Measurements from ENCODE around the gene LMX1A. TPM values are rescaled to one million over a fixed set of nuclear protein-coding genes. Genes with fewer than 3 reads are reported as not detected.

Gene LMX1A
- total and polyA plus RNA-seq, 9 of the 15 experiments (the other 6 are each of a cell fraction or from before 2014, with no cell fraction given): not detected

- Histone ChIP-seq H3K9me3 (replicated peaks; ENCODE audit: control insufficient read depth, insufficient read depth, low read depth, low read length) (no peaks in the 10 kb centered on the region), H3K9me1 (ENCODE audit: control insufficient read depth, insufficient read depth, low read length) (no peaks in the 10 kb centered on the region), H3K27ac (ENCODE audit: extremely low read depth, low read depth, low read length) (no peak overlapping the region), H3K4me2 (ENCODE audit: insufficient read depth, low read length) (no peak overlapping the region), H3K9ac (ENCODE audit: insufficient read depth in 1 of 2, low read depth in 2 of 2, low read length in 2 of 2) (no peak overlapping the region), H3K79me2 (ENCODE audit: control insufficient read depth, insufficient read depth, low read length) (no peaks in the 10 kb centered on the region), H3K4me1 (replicated peaks in 1 of 2; ENCODE audit: control insufficient read depth in 2 of 2, insufficient read depth in 2 of 2, low read length in 2 of 2) (no peaks in the 10 kb centered on the region), H4K20me1 (replicated peaks; ENCODE audit: control insufficient read depth, insufficient read depth, low read length) (no peaks in the 10 kb centered on the region), H3K27me3 (ENCODE audit: control insufficient read depth in 2 of 2, insufficient read depth in 2 of 2, low read length in 2 of 2) (no peaks in the 10 kb centered on the region; a peak in 1 of 5 replicates), H3K4me3 (no peak overlapping the region), H2AFZ (ENCODE audit: low read depth, low read length) (no peak overlapping the region), H3K36me3 (ENCODE audit: control insufficient read depth, insufficient read depth, low read length) (no peaks in the 10 kb centered on the region)
- intact Hi-C loops (cut with micrococcal nuclease): no loop called here
- FAIRE-seq: no peak
- in situ Hi-C loops (cut with MboI): no loop called here
- BruUV-seq (replicated peaks): no TSS peak
- no peak for ATAC-seq
- no peak for DNase-seq (ENCODE audit: extremely low read depth in 1 of 4, low spot score in 3 of 4)
- WGBS (ENCODE audit: insufficient coverage, low coverage, missing lambda C conversion rate): 0% methylated on average over 2 of the region's 2 CpGs
- CTCF ChIA-PET (ENCODE audit: low intra/inter-chr PET ratio): no interaction called here
- POLR2A ChIA-PET: no interaction called here
- TF ChIP-seq PHB (CRISPR knock-in tag; IDR thresholded peaks at IDR 0.05) (no peak), EP300 (IDR thresholded peaks at IDR 0.05; ENCODE audit: low read length) (no peak), ZBTB12 (CRISPR knock-in tag; IDR thresholded peaks at IDR 0.05) (no peak), ZNF561 (CRISPR knock-in tag; conservative IDR thresholded peaks at IDR 0.05) (no peak), ATF4 (CRISPR knock-in tag; IDR thresholded peaks at IDR 0.05) (no peak), HNRNPLL (IDR thresholded peaks at IDR 0.05; ENCODE audit: low read depth, low read length, poor library complexity, severe bottlenecking) (no peak), FOXM1 (IDR thresholded peaks at IDR 0.05; ENCODE audit: low read depth) (no peak), FOXM1 (CRISPR knock-in tag; IDR thresholded peaks at IDR 0.05; ENCODE audit: low read depth) (no peak), ZNF740 (CRISPR knock-in tag; IDR thresholded peaks at IDR 0.05) (no peak), ZNF740 (tag; IDR thresholded peaks at IDR 0.05) (no peak), GTF2A2 (tag; IDR thresholded peaks at IDR 0.05) (no peak), WHSC1 (IDR thresholded peaks at IDR 0.05; ENCODE audit: low read length) (no peak), TAF15 (IDR thresholded peaks at IDR 0.05; ENCODE audit: low read depth, low read length) (no peak), E2F6 (IDR thresholded peaks at IDR 0.05; ENCODE audit: borderline replicate concordance in 1 of 2, extremely low read depth in 1 of 2, insufficient read depth in 1 of 2, insufficient read length in 1 of 2, low read depth in 1 of 2, low read length in 1 of 2, poor library complexity in 1 of 2, severe bottlenecking in 1 of 2) (no peak)
Observed at GRCh38 chr1:165172666-165173065, 183.8 kb downstream of the LMX1A start.
